Ishikawa (cell line): ENCODE data around the gene KLHL12.

ENCODE experiments used
- CREB1 ChIP-seq: IDR thresholded peaks from 2 replicates; pipeline ENCODE4 v1.6.1; 2012; ENCODE audit warnings: low read depth
- EGR1 ChIP-seq: IDR thresholded peaks from 2 replicates; pipeline ENCODE4 v1.6.1; 2012
- FOXM1 ChIP-seq: IDR thresholded peaks from 2 replicates; pipeline ENCODE4 v1.6.1; 2012; ENCODE audit warnings: low read depth, borderline replicate concordance
- MAX ChIP-seq: IDR thresholded peaks from 2 replicates; pipeline ENCODE4 v1.6.1; 2012
- NFIC ChIP-seq: IDR thresholded peaks from 2 replicates; pipeline ENCODE4 v1.6.1; 2012
- RAD21 ChIP-seq: IDR thresholded peaks from 2 replicates; pipeline ENCODE4 v1.6.1; 2012; ENCODE audit warnings: low read depth
- TAF1 ChIP-seq: IDR thresholded peaks from 2 replicates; pipeline ENCODE4 v1.6.1; 2012; ENCODE audit warnings: low read depth, mild to moderate bottlenecking
- TCF12 ChIP-seq: IDR thresholded peaks from 2 replicates; pipeline ENCODE4 v1.6.1; 2012; ENCODE audit warnings: low read depth
- USF1 ChIP-seq: IDR thresholded peaks from 2 replicates; pipeline ENCODE4 v1.6.1; 2012

GRCh38 chr1:202964791-202965410, 37.9 kb upstream of the KLHL12 start:
- no peak for TF ChIP-seq USF1
- TF ChIP-seq NFIC, result no peak
- TF ChIP-seq MAX, result no peak
- TF ChIP-seq CREB1, result no peak
- no peak for TF ChIP-seq RAD21
- no peak for TF ChIP-seq FOXM1
- no peak for TF ChIP-seq EGR1
- no peak for TF ChIP-seq TCF12
- no peak for TF ChIP-seq TAF1
